Kidney capillary endothelial cell (primary cell): ENCODE measurements around the gene MOV10.

Source experiments
- DNase-seq: peaks from one replicate; pipeline ENCODE4 v3.0.0-alpha.2; 2018; ENCODE audit warnings: low spot score

MOV10 gene

DNA sequence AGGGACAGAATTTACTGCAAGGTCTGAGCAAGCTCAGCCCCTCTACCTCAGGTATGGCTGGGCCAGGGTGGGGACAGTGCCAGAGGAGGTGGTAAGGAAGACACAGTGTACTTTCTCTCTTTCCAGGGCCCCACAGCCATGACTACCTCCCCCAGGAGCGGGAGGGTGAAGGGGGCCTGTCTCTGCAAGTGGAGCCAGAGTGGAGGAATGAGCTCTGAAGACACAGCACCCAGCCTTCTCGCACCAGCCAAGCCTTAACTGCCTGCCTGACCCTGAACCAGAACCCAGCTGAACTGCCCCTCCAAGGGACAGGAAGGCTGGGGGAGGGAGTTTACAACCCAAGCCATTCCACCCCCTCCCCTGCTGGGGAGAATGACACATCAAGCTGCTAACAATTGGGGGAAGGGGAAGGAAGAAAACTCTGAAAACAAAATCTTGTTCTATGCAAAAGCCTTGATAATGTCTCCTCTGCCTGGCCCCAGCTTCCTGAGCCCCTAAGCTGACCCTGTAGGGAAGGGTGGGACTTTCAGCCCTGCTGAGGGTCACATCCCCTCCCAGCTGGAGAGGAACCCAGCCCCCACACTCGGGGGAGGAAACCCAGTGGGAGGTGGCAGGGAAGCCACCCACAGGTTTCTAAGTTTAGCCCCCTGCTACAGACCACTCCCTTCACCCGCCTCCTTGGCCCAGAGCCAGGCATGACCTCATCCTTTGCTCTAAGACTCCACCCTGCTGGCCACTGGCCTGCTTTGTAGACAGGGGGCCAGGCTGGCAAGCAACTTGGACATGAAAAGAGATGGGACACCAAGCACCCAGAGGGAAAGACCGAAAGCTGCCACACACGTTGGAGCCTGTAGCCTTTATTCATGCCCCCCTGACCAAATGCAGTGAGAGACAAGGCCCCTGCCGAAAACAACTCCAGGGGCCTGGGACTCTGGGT is 26.1 kb downstream of the MOV10 start:
- peak; percentile 98 for DNase-seq

DNA sequence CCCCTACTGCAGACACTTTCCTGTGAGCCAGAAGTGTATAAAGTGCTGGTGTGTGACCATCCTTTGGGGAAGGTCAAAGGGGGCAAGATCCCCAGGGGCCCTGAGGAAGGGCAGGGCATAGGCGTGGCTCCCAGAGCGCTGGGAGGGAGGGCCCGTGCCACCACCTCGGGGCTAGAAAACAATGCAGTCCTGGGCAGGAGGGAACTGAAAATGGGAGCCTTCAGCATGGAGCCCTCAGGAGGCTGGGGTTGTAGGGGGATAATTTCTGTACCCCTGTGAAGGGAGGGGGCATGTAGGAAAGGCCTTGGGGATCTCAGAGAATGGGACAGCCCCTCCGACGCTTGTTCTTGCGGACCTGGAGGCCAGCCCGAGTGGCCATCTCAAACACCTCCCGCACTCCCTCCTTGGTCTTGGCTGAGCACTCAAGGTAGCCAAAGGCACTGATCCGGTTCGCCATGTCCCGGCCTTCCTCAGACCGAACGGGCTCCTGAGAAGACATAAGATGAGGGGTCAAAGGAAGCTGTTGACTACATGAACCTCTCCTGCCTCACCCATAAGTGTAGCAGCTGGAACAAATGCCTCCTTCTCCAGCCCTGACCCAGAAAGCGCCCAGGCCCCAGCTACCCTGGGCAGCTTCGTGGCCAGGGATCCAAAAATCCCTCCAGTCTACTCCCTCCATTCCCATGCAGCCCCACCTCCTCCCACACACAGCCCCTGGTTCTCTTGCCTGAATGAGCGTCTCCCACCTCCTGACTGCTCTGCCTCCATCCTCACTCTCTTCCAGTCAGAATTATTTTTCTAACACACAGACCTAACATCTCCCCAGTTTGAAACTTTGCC is 27.0 kb downstream of the MOV10 start:
- DNase-seq, result no peak

DNA sequence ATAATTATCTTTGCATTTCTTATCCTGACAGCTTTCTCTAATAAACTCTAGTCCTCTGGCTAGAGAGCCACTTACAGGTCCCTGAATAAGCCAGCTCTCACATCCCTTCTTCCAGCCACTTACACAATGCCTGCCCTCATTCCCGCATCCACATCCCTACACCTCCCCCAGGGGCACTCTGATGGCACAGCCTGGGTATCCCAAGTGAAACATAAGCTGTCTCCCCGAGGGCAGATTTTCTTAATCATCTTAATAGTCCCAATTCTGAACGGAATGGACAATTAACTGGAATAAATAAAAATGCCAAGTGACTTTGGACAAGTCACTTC is 27.6 kb downstream of the MOV10 start:
- no peak for DNase-seq

DNA sequence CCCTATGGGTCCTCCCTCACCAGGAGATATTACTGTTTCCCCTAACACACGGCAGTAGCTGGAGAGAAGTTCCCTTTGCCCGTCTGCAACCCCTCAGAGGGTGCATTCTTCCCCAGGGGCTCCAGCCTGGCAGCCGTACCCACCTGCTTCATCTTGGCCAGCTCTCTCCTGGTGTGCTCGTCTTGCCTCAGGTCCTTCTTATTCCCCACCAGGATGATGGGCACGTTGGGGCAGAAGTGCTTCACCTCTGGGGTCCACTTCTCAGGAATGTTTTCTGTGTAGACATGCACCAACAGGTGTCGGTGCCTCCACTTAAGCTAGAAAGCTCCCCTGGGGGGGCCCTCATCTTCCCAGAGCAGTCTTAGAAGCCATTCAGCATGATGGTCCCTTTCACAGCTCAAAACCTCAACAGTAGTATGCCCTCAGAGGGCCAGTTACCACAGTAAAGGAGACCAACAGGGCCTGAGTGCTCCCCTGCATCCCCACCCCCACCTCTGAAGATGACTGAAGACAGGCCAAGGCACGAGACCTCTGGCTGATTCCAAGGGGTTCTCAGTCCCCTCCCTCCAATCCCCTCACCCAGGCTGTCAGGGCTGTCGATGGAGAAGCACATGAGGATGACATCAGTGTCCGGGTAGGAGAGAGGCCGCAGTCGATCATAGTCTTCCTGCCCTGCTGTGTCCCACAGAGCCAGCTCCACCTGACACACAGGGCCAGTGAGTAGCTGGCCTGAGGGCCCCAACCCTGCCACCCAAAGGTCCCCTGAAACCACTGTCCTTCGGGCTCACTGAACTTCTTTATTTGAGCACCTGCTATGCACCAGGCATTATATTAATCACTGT is 28.2 kb downstream of the MOV10 start:
- no peak for DNase-seq

DNA sequence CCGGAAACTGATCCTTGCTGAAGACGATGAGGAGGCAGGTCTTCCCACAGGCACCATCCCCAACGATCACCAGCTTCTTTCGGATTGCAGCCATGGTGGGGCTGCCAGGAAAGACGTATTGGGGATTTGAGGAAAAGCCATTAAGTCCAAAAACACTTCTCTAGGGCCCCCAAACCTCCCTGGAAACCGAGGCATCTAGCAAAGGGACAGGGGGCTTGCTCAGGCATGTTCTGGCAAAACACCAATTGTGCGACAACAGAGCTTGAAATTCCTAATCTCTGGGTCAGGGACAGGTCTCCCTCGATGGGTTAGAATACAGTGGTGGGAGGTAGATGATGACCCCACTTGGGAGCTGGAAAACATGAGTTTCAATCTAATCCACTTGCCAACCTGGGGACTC is 29.2 kb downstream of the MOV10 start:
- DNase-seq, result no peak

DNA sequence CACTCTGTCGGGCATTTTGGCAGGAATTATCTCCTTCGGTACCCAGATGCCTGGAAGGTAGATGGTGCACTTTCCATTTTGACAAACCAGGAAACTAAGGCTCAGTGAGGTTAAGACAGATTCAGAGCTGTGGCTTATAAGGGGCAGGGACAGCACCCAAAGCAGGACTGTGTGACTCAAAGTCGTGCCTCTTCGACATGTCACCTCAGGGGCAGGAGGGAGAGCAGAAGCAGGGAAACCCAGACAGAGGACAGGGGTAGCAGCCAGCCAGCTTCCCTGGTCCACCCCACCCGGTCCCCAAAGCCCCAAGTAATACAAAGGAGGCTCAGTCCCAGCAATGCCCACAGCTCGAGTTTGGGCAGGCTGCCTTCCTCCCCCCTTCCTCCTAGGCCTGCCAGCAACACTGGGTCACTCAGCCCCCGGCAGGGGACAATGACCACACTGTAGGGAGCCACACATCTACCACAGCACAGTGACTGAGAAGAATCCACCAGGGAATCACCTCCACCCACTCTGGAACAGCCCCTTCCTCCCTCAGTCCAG is 30.0 kb downstream of the MOV10 start:
- DNase-seq, result no peak

DNA sequence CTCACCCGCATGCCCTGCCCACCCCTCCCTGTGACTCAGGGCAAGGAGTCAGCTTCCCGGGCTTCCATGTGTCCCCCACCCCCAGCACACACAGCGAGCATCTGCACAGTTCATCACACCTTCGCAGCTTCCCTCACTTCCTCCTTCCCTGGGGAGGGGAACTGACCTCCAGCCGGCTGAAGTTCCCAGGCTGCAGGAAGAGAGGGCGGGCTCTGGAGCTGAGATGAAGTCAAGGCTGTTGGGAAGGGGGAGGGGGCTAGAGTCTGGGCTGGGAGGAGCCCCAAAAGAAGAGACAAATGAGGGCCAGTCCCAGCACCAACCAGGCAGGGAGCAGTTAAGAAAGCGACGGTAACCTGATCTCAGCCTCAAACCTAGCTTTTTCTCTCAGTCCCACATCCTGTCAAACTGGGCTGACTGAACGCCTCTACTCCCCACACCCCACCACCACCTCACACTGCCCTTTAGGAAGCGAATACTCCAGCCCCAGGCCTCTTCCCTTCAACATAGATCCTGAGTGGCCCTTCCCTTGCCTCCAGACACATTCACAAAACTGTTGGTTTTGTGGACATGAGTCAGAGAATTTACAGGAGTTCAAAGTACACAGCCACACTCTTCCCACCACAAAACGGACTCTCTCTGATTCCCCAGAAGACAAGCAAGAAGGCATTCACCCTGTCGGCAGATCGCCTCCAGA is 30.6 kb downstream of the MOV10 start:
- DNase-seq, result peak; percentile 99

DNA sequence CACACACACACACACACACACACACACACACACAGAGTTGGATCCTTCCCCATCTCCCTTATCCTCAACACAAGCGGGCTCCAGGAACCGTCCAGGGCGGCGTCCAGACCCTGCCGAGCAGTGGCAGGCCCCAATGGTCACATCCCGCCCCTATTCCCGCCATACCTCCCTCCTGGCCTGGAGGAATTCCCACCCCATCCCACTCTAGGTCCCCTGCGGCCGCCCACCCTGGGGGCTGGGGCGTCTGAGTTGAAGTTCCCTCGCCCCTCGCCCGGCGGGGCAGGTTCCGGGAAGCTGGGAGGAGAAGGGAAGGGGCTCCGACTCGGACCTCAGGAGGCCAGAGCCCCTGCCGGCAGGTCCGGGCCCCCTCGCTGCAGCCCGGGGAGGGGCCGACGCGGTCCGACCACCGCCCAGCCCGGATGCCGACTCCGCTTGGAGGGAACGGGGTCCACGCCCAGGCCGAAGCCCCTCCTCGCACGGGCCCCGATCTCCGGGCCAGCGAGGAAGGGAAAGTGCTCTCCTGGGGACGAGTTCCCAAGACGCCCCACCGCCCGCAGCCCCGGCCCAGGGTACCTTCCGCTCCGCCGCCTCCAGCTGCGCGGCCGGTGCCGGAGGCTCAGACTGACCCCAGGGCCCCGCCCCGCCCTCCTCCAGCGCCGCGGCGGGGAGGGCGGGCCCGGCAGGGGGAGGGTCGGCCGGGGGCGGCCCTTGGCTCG is 32.2 kb downstream of the MOV10 start, which contains the start of gene RHOC:
TSS of gene RHOC (minus strand) at position 623 of the 716 bp plus-strand sequence. CDS start 3,328 bp downstream, outside the sequence.
- DNase-seq, result peak; percentile 68

DNA sequence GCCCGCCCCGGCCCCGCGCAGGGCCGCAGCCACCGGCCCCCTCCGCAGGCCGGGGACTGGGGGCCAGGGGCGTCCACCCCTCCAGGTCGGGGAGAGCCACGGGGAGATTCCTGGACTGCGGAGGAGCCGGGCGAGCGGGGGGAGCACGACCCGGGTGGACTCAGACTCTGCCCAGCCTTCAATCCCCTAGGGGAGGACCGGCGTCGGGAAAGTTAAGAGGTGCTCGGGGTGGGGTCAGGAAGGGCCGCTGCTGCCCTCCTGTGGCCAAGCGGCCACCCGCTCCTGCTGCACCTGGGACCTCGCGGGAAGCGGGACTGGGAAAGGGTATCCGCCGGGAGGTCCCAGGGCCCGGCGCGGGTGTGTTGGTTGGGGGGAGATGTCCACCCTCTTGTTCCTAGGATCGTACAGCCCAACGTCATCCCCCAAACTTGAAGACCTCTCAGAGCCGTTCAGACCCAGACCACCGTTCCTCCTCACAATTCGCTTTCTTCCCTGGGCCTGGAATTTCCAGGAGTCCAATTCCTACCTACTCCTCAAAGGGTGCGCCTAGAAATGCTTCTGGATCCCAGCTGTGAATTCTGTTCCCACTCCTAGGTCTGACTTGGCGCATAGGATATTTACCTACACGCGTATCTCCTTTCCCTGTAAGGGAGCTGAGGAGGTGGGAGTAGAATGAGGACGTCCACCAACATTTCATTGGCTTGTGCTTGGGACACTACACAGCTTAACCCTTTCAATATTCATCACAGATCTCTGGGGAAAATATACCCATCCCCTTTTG is 33.0 kb downstream of the MOV10 start:
- DNase-seq, result peak; percentile 89

DNA sequence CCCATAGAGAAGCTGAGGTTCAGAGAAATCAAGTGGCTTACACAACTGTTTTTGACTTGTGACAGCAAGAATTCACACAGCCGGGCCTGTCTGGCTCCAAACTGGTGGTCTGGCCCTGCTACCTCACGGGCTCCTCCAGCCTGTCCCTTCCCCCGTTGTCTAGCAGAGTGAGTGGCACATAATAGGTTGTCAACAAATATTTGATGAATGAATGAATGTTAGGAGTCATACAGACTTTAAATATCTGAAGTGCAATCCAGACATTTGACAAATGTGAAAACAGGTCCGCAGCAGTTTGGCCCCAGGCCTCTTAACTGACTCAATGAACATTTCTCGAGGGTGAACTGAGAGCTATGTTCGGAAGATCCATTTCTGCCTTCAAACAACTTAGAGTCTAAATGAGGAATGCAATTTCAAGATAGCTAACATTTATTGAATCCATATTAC is 33.6 kb downstream of the MOV10 start:
- no peak for DNase-seq

DNA sequence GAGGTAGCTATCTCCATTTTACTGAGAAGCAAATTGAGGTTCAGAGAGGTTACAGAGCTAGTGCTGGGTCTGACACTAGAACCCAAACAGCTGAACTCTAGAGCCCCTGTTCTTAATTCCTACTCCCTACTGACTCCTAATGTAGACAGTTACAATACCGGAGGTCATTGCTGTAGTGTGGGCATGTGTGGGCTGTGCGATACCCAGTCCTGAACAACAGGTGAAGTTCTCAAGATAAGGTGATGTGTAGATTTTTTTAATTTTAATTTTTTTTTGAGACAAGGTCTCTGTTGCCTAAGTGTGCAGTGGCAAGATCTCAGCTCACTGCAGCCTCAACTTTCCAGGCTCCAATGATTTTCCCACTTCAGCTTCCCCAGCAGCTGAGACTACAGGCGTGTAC is 34.0 kb downstream of the MOV10 start:
- no peak for DNase-seq

DNA sequence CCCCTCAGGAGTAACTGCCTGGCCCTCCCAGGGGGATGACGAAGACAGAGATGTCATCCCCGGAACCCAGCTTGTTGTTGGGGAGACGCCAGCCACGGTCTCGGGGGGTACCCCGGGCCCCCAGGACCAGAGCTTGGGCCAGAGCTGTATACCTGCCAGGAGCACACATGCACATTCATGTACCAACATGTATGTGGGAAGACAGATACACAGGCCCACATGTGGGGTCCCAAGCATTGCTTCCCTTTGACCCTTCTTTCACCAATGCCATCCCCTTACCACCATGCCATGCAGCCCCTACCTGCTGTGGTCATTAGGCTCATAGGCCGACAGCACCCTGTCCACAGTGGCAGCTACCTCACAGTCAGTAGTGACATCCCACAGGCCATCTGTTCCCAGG is 35.7 kb downstream of the MOV10 start:
- no peak for DNase-seq

DNA sequence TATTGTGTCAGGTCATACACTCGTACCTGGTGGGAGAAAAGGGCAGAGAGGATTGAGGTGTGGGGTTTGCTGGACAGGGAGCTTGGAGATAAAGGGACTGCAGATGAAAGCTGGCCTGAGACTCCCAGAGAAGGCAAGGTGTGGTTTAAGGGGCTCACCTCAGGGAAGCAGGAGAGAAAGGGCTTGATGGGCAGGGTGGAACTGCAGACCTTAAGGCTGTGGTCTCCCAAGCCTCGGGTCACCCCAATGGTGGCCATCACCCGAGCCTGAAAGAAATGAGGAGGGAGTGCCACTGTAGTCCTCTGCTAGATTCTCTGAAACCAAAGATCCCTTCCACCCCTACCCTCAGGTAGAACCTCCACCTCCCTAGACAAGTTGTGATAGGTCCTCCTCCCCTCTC is 36.1 kb downstream of the MOV10 start:
- DNase-seq, result no peak

DNA sequence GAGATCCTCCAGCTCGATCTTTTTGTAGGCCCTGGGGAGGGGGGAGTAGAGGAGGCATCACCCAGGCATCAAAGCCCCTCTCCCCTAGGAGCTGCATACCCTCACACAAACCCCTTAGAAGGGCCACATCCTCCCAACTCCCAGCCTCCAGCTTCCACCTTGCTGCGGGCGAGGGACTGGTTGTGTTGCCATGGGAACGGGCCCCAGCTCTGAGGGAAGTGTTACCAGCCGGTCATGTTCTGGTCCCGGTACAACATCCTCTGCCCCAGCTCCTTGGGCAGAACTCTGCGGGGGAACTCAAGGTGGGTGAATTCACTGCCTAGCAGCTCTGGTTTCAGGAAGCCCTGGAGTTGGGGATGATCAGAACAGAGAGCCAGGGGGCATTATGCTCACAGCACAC is 36.6 kb downstream of the MOV10 start:
- DNase-seq, result no peak

DNA sequence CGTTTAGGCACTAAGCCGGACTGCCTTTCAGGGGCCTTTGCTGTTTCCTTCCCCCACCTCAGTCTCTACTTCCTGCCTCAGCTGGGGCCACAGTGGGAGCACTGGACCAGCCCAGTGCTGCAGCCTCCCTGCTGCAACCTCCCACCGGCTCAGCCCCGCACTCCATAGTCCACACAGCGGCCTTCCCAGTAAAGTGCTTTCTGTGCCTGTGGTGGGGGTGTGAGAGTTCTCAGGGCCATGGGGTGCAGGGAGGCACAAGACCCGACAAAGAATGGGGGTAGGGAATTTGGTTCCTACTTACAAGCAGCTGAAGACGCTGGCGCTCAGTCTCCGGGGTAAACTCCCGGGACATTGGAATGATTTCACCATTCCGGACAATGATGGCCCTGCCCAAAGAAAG is 37.2 kb downstream of the MOV10 start:
- no peak for DNase-seq

DNA sequence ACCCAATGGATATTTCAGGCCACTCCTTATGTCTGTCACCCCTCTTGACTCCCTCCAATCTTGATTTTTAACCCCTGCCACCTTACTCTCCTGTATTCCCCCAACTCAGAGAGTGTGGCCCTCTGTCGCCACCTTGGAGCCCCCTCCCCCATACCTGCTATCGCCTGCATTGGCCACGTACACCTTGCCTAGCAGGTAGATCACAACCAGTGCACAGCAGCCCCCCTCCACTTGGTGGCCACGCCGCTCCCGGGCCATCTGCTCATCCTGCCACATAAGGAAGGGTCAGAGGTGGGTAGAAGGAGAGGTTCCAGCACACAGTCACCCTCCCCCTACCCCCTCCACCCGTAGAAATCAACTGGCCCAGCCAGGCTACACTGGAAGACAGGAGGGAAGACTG is 37.7 kb downstream of the MOV10 start:
- DNase-seq, result no peak

DNA sequence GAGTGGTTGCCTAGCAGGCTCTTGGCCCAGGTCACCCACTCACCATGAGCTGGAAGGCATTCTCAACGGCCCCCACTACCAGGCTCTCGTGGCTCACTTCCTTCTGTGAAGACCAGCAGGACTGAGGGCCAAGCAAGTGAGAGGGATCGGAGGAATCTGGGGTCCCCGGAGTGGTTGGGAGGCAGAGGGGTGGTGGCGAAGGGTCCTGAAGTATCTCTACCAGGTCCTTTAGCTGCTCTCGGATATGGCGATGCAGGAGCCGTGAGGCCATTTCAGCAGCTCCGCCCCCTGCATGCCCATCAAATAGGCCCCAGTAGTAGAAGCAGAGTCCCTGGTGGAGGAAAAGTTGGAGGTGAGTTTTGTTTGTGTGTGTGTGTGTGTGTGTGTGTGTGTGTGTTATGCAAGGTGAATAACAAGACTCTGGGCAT is 38.3 kb downstream of the MOV10 start:
- no peak for DNase-seq

DNA sequence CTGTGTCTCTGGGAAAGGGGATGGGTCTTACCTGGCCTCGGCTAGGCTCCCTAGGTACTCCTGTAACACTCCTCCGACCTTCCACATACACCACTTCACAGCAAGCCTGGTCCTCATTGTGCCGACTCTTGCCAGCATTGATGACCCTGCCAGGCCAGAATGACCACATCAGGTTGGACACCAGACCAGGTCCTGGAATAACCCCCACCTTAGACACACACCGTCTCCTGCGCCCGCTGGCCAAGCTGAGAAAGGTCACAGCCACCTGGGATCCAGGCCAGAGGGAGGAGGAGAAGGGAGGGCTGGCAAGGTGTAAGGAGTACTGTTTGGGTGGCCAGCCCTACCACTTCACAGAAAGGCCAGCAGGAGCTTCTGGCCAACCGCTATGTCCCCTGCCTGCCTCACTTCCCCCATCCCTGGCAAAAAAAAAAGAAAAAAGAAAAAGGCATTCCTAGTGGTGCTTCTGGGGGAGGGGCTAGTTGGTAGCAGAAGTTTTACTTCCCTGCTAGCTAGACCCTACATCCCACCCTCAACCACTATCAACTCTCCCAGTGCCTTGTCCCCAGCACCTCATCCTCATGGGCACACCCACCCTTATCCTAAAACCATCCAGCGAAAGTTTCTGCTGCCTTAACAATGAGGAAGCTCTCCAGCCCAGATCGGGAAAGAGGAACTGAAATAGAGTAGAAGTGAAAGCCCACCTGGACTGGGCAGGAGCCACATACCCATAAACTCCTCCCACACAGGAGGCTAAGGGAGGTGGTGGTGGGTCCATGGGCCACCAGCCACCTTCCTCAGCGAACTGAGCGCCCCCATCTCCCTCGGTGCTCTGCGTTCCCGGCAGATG is 39.2 kb downstream of the MOV10 start:
- DNase-seq, result no peak
